GM23338 (cell line): ENCODE data around the gene MAVS. TPM values are rescaled to one million over a fixed set of nuclear protein-coding genes. Genes with fewer than 3 reads are reported as not detected.

Experiments
- ATAC-seq: fragments of 200-7000 bp; cut with Tn5 transposase; 3 replicates; pipeline ENCODE4 v1.9.1; 2020
- DNase-seq: peaks from one replicate; pipeline ENCODE4 v3.0.0-alpha.2; 2015; ENCODE audit warnings: low spot score
- H2AFZ ChIP-seq: fragments of 200-600 bp; sonication (generic); 2 replicates; pipeline ENCODE4 v1.8.0; 2016; ENCODE audit warnings: antibody characterized with exemption, mild to moderate bottlenecking, moderate library complexity
- H3F3A ChIP-seq: fragments of 200-600 bp; sonication (generic); replicated peaks from 2 replicates; pipeline ENCODE4 v1.8.0; 2017; ENCODE audit warnings: antibody characterized with exemption, mixed run types, low read depth
- H3K27ac ChIP-seq: fragments of 200-600 bp; sonication (generic); 2 replicates; pipeline ENCODE4 v1.6.1; 2016; ENCODE audit warnings: low read depth
- H3K27me3 ChIP-seq: fragments of 200-600 bp; sonication (generic); 2 replicates; pipeline ENCODE4 v1.8.0; 2016; ENCODE audit warnings: mild to moderate bottlenecking, mixed run types, moderate library complexity; ENCODE audit not compliant: insufficient read depth
- H3K36me3 ChIP-seq: fragments of 200-600 bp; sonication (generic); 2 replicates; pipeline ENCODE4 v1.8.0; 2016; ENCODE audit warnings: mild to moderate bottlenecking; ENCODE audit not compliant: insufficient read depth
- H3K4me1 ChIP-seq: fragments of 200-600 bp; sonication (generic); 2 replicates; pipeline ENCODE4 v1.8.0; 2016; ENCODE audit warnings: mild to moderate bottlenecking, moderate library complexity; ENCODE audit not compliant: insufficient read depth
- H3K4me2 ChIP-seq: fragments of 200-600 bp; sonication (generic); 2 replicates; pipeline ENCODE4 v1.7.1; 2017; ENCODE audit warnings: mixed run types
- H3K4me3 ChIP-seq: fragments of 200-600 bp; sonication (generic); 2 replicates; pipeline ENCODE4 v1.6.1; 2016; ENCODE audit warnings: mixed run types
- H3K79me2 ChIP-seq: fragments of 200-600 bp; sonication (generic); replicated peaks from 2 replicates; pipeline ENCODE4 v1.8.0; 2017; ENCODE audit warnings: mild to moderate bottlenecking; ENCODE audit not compliant: insufficient read depth
- H3K9me2 ChIP-seq: fragments of 200-600 bp; sonication (generic); 2 replicates; pipeline ENCODE4 v1.8.0; 2017; ENCODE audit not compliant: insufficient read depth
- H4K20me1 ChIP-seq: fragments of 200-600 bp; sonication (generic); replicated peaks from 2 replicates; pipeline ENCODE4 v1.8.0; 2017; ENCODE audit warnings: mild to moderate bottlenecking; ENCODE audit not compliant: insufficient read depth
- H3K27ac Mint-ChIP-seq: 2 replicates; pipeline ENCODE4 v1.8.0; 2020; ENCODE audit warnings: inconsistent platforms, mild to moderate bottlenecking, moderate library complexity, mixed read lengths
- H3K27me3 Mint-ChIP-seq: 3 replicates; pipeline ENCODE4 v1.8.0; 2022; ENCODE audit warnings: low read depth, mild to moderate bottlenecking, moderate library complexity, mixed read lengths, inconsistent platforms; ENCODE audit not compliant: insufficient read depth, poor library complexity
- H3K36me3 Mint-ChIP-seq: 3 replicates; pipeline ENCODE4 v1.8.0; 2021; ENCODE audit warnings: low read depth, mild to moderate bottlenecking, inconsistent platforms, moderate library complexity, mixed read lengths
- H3K4me1 Mint-ChIP-seq: 3 replicates; pipeline ENCODE4 v1.8.0; 2020; ENCODE audit warnings: mild to moderate bottlenecking, inconsistent platforms, mixed read lengths
- H3K4me3 Mint-ChIP-seq: 3 replicates; pipeline ENCODE4 v1.8.0; 2021; ENCODE audit warnings: moderate library complexity, mild to moderate bottlenecking, inconsistent platforms, mixed read lengths
- H3K9me3 Mint-ChIP-seq: 3 replicates; pipeline ENCODE4 v1.8.0; 2020; ENCODE audit warnings: moderate library complexity, mild to moderate bottlenecking, inconsistent platforms, mixed read lengths
- CREB1 ChIP-seq: fragments of 250-450 bp; sonication (Bioruptor Pico); IDR thresholded peaks from 2 replicates; pipeline ENCODE4 v1.5.0; 2020; ENCODE audit warnings: low read depth, mild to moderate bottlenecking, moderate library complexity
- CTCF ChIP-seq, 2 experiments: fragments of 200-600 bp in 1 of 2; sonication (generic) in 1 of 2; conservative IDR thresholded peaks; 2 replicates each; pipeline versions ENCODE4 v1.5.1 to v1.6.1; 2016 to 2017; ENCODE audit warnings: antibody characterized with exemption in 2 of 2, low read depth in 2 of 2, mild to moderate bottlenecking in 2 of 2, moderate library complexity in 1 of 2
- EZH2 ChIP-seq: fragments of 200-600 bp; sonication (generic); IDR thresholded peaks from one replicate; pipeline ENCODE4 v1.8.0; 2017; ENCODE audit warnings: antibody characterized with exemption, mild to moderate bottlenecking, low read depth; ENCODE audit not compliant: unreplicated experiment
- EZH2phosphoT487 ChIP-seq: fragments of 200-600 bp; sonication (generic); IDR thresholded peaks from one replicate; pipeline ENCODE4 v1.8.1; 2018; ENCODE audit warnings: antibody characterized with exemption; ENCODE audit not compliant: unreplicated experiment
- JUNB ChIP-seq: IDR thresholded peaks from one replicate; pipeline ENCODE4 v1.6.1; 2016; ENCODE audit warnings: antibody characterized with exemption; ENCODE audit not compliant: unreplicated experiment
- NANOG ChIP-seq: IDR thresholded peaks from 2 replicates; pipeline ENCODE4 v1.6.1; 2016; ENCODE audit warnings: antibody characterized with exemption, borderline replicate concordance
- POLR2AphosphoS5 ChIP-seq: IDR thresholded peaks from 2 replicates; pipeline ENCODE4 v1.6.1; 2016; ENCODE audit warnings: antibody characterized with exemption, low read depth
- STAT1 ChIP-seq: IDR thresholded peaks from one replicate; pipeline ENCODE4 v1.6.1; 2016; ENCODE audit warnings: antibody characterized with exemption; ENCODE audit not compliant: unreplicated experiment
- ZNF114 ChIP-seq: fragments of 250-450 bp; sonication (Bioruptor Pico); IDR thresholded peaks from 2 replicates; pipeline ENCODE4 v1.5.0; 2020; ENCODE audit warnings: mild to moderate bottlenecking, moderate library complexity
- ZNF331 ChIP-seq: fragments of 250-450 bp; sonication (Bioruptor Pico); IDR thresholded peaks from 2 replicates; pipeline ENCODE4 v1.5.0; 2020; ENCODE audit warnings: low read depth, mild to moderate bottlenecking, moderate library complexity
- polyA plus RNA-seq: library from polyadenylated mRNA; unstranded; fragments of >200 nt; fragmentation: Nextera tagmentation; extraction: Ambion mirVana; gene quantifications from 2 replicates; pipeline ENCODE4 v1.2.1, GENCODE V29; 2016
- total RNA-seq: library from RNA; depleted of rRNA; stranded (reverse); fragments of >200 nt; shearing (Covaris generic); gene quantifications from 2 replicates; pipeline ENCODE4 v1.2.3, GENCODE V29; 2014
- TF ChIP-seq, protein P1 (sequence below): IDR thresholded peaks from 2 replicates; pipeline ENCODE4 v1.6.1; 2016; ENCODE audit warnings: antibody characterized with exemption
- TF ChIP-seq, protein P2 (sequence below): fragments of 250-450 bp; sonication (Bioruptor Pico); IDR thresholded peaks from 2 replicates; pipeline ENCODE4 v1.5.0; 2020; ENCODE audit warnings: mild to moderate bottlenecking, moderate library complexity
- TF ChIP-seq, protein P3 (sequence below): IDR thresholded peaks from one replicate; pipeline ENCODE4 v1.6.1; 2018; ENCODE audit warnings: antibody characterized with exemption; ENCODE audit not compliant: unreplicated experiment

Gene MAVS
- total and polyA plus RNA-seq, 2 experiments from 2014 or later = 5.2 to 21.8 TPM

DNA sequence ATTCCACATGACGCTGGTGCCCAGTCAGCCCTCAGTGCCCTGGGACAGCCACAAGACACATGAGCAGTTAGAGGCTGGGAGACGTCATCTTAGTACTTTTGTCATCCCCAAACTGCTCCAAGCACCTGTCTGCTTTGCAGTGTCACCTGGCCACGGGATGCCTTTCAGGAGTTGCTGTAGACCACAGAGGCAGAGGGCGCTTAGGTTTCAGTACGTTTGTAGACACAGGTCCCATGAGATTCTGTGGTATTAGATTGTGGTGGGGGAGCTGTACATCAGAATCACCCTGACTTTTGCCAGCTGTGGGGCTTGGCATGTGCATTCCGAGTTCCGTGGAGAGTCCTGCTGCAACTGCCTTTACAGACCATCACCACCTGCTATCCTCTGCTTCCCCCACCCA is 16.7 kb downstream of the MAVS start:
- Mint-ChIP-seq H3K9me3 (peaks cover 13% of the 10 kb centered on the region; the same call in 2 of the 3 replicates), H3K36me3 (peaks cover 50% of the 10 kb centered on the region), H3K27me3 (peaks cover 10% of the 10 kb centered on the region), H3K27ac (no peak overlapping the region), H3K4me3 (no peak overlapping the region), H3K4me1 (no peaks in the 10 kb centered on the region)
- H3K27ac ChIP-seq = no peak overlapping the region
- ATAC-seq = no peak
- no peak overlapping the region for H3K4me3 ChIP-seq
- peaks cover 7% of the 10 kb centered on the region for H3K36me3 ChIP-seq
- no peak for DNase-seq
- no peaks in the 10 kb centered on the region for H4K20me1 ChIP-seq
- no peaks in the 10 kb centered on the region for H3K79me2 ChIP-seq
- H3K9me2 ChIP-seq = no peaks in the 10 kb centered on the region
- TF ChIP-seq, protein P1, sequence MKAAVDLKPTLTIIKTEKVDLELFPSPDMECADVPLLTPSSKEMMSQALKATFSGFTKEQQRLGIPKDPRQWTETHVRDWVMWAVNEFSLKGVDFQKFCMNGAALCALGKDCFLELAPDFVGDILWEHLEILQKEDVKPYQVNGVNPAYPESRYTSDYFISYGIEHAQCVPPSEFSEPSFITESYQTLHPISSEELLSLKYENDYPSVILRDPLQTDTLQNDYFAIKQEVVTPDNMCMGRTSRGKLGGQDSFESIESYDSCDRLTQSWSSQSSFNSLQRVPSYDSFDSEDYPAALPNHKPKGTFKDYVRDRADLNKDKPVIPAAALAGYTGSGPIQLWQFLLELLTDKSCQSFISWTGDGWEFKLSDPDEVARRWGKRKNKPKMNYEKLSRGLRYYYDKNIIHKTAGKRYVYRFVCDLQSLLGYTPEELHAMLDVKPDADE = no peak
- TF ChIP-seq, protein P2, sequence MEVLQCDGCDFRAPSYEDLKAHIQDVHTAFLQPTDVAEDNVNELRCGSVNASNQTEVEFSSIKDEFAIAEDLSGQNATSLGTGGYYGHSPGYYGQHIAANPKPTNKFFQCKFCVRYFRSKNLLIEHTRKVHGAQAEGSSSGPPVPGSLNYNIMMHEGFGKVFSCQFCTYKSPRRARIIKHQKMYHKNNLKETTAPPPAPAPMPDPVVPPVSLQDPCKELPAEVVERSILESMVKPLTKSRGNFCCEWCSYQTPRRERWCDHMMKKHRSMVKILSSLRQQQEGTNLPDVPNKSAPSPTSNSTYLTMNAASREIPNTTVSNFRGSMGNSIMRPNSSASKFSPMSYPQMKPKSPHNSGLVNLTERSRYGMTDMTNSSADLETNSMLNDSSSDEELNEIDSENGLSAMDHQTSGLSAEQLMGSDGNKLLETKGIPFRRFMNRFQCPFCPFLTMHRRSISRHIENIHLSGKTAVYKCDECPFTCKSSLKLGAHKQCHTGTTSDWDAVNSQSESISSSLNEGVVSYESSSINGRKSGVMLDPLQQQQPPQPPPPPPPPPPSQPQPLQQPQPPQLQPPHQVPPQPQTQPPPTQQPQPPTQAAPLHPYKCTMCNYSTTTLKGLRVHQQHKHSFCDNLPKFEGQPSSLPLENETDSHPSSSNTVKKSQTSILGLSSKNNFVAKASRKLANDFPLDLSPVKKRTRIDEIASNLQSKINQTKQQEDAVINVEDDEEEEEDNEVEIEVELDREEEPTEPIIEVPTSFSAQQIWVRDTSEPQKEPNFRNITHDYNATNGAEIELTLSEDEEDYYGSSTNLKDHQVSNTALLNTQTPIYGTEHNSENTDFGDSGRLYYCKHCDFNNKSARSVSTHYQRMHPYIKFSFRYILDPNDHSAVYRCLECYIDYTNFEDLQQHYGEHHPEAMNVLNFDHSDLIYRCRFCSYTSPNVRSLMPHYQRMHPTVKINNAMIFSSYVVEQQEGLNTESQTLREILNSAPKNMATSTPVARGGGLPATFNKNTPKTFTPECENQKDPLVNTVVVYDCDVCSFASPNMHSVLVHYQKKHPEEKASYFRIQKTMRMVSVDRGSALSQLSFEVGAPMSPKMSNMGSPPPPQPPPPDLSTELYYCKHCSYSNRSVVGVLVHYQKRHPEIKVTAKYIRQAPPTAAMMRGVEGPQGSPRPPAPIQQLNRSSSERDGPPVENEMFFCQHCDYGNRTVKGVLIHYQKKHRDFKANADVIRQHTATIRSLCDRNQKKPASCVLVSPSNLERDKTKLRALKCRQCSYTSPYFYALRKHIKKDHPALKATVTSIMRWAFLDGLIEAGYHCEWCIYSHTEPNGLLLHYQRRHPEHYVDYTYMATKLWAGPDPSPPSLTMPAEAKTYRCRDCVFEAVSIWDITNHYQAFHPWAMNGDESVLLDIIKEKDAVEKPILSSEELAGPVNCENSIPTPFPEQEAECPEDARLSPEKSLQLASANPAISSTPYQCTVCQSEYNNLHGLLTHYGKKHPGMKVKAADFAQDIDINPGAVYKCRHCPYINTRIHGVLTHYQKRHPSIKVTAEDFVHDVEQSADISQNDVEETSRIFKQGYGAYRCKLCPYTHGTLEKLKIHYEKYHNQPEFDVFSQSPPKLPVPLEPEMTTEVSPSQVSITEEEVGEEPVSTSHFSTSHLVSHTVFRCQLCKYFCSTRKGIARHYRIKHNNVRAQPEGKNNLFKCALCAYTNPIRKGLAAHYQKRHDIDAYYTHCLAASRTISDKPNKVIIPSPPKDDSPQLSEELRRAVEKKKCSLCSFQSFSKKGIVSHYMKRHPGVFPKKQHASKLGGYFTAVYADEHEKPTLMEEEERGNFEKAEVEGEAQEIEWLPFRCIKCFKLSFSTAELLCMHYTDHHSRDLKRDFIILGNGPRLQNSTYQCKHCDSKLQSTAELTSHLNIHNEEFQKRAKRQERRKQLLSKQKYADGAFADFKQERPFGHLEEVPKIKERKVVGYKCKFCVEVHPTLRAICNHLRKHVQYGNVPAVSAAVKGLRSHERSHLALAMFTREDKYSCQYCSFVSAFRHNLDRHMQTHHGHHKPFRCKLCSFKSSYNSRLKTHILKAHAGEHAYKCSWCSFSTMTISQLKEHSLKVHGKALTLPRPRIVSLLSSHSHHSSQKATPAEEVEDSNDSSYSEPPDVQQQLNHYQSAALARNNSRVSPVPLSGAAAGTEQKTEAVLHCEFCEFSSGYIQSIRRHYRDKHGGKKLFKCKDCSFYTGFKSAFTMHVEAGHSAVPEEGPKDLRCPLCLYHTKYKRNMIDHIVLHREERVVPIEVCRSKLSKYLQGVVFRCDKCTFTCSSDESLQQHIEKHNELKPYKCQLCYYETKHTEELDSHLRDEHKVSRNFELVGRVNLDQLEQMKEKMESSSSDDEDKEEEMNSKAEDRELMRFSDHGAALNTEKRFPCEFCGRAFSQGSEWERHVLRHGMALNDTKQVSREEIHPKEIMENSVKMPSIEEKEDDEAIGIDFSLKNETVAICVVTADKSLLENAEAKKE (CRISPR knock-in tag) = no peak
- TF ChIP-seq EZH2phosphoT487 = no peak
- no peak for TF ChIP-seq CTCF (conservative IDR thresholded peaks at IDR 0.05; ENCODE audit: low read depth in 2 of 2)
- no peak for TF ChIP-seq NANOG
- TF ChIP-seq EZH2 = no peak
- TF ChIP-seq, protein P3, sequence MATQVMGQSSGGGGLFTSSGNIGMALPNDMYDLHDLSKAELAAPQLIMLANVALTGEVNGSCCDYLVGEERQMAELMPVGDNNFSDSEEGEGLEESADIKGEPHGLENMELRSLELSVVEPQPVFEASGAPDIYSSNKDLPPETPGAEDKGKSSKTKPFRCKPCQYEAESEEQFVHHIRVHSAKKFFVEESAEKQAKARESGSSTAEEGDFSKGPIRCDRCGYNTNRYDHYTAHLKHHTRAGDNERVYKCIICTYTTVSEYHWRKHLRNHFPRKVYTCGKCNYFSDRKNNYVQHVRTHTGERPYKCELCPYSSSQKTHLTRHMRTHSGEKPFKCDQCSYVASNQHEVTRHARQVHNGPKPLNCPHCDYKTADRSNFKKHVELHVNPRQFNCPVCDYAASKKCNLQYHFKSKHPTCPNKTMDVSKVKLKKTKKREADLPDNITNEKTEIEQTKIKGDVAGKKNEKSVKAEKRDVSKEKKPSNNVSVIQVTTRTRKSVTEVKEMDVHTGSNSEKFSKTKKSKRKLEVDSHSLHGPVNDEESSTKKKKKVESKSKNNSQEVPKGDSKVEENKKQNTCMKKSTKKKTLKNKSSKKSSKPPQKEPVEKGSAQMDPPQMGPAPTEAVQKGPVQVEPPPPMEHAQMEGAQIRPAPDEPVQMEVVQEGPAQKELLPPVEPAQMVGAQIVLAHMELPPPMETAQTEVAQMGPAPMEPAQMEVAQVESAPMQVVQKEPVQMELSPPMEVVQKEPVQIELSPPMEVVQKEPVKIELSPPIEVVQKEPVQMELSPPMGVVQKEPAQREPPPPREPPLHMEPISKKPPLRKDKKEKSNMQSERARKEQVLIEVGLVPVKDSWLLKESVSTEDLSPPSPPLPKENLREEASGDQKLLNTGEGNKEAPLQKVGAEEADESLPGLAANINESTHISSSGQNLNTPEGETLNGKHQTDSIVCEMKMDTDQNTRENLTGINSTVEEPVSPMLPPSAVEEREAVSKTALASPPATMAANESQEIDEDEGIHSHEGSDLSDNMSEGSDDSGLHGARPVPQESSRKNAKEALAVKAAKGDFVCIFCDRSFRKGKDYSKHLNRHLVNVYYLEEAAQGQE = no peak
- no peak for TF ChIP-seq STAT1
- TF ChIP-seq JUNB = no peak
- no peak for TF ChIP-seq ZNF114 (CRISPR knock-in tag)
- no peak for TF ChIP-seq POLR2AphosphoS5
- no peak for TF ChIP-seq ZNF331
- TF ChIP-seq CREB1 = no peak
- H3K27me3 ChIP-seq = no peaks in the 10 kb centered on the region
- no peaks in the 10 kb centered on the region for H3K4me1 ChIP-seq
- no peak overlapping the region for H2AFZ ChIP-seq
- no peak overlapping the region for H3K4me2 ChIP-seq
- H3F3A ChIP-seq = no peaks in the 10 kb centered on the region
